Measurements from ENCODE around the gene YWHAH.
A peak's percentile ranks its signal among the peaks of the same experiment; 100 is the strongest.

Gene YWHAH

DNA sequence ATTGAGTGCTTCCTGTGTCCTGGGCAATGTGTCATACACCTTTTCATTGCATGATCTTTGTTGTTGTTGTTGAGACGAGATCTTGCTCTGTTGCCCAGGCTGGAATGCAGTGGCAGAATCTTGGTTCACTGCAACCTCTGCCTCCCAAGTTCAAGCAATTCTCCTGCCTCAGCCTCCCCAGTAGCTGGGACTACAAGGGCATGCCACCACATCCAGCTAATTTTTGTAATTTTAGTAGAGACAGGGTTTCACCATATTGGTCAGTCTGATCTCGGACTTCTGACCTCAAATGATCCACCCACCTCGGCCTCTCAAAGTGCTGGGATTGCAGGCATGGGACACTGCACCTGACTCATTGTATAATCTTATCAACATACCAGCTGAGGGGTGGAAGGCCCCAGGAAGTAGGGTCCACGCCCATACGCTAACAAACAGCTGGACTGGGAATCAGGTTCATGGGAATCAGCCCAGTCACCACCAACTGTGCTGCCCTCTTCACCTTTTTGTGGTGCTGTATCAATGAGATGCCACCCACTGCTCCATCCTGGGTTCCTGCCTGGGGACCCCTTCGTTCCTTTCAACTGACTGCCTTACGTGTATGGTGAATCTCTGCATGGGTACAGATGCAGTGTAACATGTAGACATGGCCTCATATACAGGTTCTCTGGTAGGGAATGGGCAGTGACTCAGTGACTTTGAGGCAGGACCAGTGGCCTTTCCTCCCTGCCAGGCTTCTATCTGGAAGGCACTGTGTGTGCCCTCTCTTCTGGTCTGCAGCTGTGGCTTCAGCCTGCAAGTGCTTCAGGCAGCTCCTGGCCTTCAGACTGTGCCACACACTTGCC lies 32.5 kb upstream of the YWHAH start:
- TF ChIP-seq, protein P1, sequence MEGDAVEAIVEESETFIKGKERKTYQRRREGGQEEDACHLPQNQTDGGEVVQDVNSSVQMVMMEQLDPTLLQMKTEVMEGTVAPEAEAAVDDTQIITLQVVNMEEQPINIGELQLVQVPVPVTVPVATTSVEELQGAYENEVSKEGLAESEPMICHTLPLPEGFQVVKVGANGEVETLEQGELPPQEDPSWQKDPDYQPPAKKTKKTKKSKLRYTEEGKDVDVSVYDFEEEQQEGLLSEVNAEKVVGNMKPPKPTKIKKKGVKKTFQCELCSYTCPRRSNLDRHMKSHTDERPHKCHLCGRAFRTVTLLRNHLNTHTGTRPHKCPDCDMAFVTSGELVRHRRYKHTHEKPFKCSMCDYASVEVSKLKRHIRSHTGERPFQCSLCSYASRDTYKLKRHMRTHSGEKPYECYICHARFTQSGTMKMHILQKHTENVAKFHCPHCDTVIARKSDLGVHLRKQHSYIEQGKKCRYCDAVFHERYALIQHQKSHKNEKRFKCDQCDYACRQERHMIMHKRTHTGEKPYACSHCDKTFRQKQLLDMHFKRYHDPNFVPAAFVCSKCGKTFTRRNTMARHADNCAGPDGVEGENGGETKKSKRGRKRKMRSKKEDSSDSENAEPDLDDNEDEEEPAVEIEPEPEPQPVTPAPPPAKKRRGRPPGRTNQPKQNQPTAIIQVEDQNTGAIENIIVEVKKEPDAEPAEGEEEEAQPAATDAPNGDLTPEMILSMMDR (IDR thresholded peaks at IDR 0.05; ENCODE audit: low read depth, low read length) = no peak
- DNase-seq (ENCODE audit: low read depth in 2 of 2) = peak in 1 of 2 donors; percentile 8
- H3K4me3 ChIP-seq (replicated peaks in 1 of 2; ENCODE audit: low read depth in 2 of 2, low read length in 2 of 2) = no peak overlapping the region

DNA sequence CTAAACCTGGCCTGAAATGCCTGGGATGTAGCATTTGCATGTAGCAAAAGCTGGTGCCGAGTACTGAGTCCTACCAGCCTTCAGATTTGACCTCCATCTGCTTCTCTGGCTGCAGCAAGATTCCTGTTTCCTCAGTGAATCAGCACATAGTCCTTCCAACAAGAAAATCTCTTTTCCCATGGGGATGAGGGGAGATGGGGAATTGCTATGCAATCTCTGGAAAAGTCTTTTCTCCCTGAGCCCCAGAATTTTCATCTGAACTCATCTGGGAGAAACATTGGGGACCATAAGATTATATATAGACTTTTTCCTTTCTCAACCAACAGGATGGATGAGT lies 32.0 kb upstream of the YWHAH start:
- TF ChIP-seq, protein P1 (IDR thresholded peaks at IDR 0.05; ENCODE audit: low read depth, low read length) = no peak
- no peak overlapping the region for H3K4me3 ChIP-seq (replicated peaks in 1 of 2; ENCODE audit: low read depth in 2 of 2, low read length in 2 of 2)
- peak; percentile 43 to 56 for DNase-seq (ENCODE audit: low read depth in 2 of 2)

DNA sequence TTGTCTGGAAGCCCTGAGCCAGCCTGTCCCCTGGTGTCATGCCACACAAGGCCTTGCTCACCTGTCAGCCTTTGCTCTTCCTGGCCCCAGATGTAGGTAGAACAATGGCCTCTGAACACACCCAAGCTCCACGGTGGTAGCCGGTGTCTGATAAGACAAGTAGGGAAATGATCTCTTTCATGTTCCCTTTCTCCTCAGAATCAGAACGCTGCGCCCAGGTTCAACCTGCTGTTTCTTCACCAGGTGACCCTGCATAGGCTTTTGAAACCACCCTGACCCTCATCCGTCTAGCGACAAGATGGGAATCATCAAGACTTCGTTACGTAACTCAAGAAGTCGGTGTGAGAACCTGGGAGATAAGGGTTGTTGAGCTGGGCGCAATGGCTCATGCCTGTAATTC lies 28.7 kb upstream of the YWHAH start:
- TF ChIP-seq, protein P1 (IDR thresholded peaks at IDR 0.05; ENCODE audit: low read depth, low read length) = no peak
- no peak overlapping the region for H3K4me3 ChIP-seq (replicated peaks in 1 of 2; ENCODE audit: low read depth in 2 of 2, low read length in 2 of 2)
- no peak for DNase-seq (ENCODE audit: low read depth in 2 of 2)

DNA sequence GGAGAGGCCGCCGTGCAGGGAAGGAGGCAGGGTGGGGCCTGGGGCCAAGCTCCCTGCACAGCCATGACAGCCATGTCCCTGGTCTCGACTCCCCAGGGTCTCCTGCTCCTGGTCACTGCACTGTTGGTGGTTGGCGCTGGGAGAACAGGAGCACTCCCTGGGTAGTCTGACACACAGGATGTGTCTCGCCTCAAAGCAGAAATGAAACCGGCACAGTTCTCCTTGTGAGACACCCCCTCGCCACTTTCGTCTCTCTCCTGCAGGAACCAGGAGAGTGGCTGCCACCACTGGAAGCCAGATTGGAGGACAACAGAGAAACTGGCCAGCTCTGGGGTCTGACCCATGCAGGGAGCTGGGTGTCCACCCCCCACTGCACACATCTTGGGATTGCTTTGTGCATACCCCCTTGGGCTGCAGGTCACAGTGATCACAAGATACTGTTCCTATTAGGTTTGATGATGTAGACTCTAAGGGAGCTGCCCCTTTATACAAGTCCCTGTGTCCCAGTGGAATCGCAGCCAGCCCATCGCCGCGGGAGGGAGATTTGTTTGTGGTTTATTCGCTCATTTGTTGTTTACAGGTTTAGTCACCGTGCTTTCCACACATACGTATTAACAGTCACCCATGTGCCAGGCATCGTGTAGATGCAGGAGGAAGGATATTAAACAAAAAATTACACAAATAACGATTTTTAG lies 27.0 kb upstream of the YWHAH start:
- H3K4me3 ChIP-seq (replicated peaks in 1 of 2; ENCODE audit: low read depth in 2 of 2, low read length in 2 of 2) = no peak overlapping the region
- TF ChIP-seq, protein P1 (IDR thresholded peaks at IDR 0.05; ENCODE audit: low read depth, low read length) = no peak
- no peak for DNase-seq (ENCODE audit: low read depth in 2 of 2)

DNA sequence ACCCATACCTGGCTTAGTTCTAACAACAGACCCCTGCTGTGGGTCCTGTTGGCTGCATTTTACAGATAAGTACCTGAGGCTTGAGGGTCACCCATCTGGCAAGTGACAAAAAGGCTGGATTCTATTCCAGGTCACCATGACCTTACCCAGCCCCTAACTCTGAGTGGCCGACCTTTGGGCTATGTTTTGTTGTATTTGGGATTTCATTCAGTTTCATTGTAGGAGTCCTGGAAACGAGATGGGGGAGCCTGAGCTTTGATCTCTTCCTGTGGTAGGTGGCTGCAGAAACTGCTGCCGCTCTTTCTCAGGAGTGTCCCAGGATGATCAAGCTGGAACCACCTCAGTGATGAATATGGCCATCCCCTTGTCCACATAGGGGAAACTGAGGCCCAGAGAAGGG lies 24.6 kb upstream of the YWHAH start:
- no peak overlapping the region for H3K4me3 ChIP-seq (replicated peaks in 1 of 2; ENCODE audit: low read depth in 2 of 2, low read length in 2 of 2)
- DNase-seq (ENCODE audit: low read depth in 2 of 2) = no peak
- TF ChIP-seq, protein P1 (IDR thresholded peaks at IDR 0.05; ENCODE audit: low read depth, low read length) = no peak

DNA sequence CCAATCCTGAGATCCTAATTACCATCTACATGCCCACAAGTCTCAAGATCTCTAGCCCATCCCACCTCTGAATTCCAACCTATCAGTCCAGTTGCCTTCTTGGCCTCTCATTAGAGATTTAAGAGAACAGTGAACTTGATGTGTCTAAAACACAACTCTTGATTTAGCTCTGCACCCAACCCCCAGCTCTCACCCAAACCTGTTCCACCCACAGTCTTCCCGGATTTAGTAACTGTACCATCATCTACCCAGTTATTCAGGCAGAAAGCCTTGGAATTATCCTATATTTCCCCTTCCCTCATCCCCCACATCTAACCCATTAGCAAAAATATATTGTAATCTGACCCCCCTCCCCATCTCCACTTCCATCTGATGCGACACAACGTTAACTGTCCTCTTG lies 24.0 kb upstream of the YWHAH start:
- no peak for DNase-seq (ENCODE audit: low read depth in 2 of 2)
- TF ChIP-seq, protein P1 (IDR thresholded peaks at IDR 0.05; ENCODE audit: low read depth, low read length) = no peak
- no peak overlapping the region for H3K4me3 ChIP-seq (replicated peaks in 1 of 2; ENCODE audit: low read depth in 2 of 2, low read length in 2 of 2)
